HEK293T (cell line): ENCODE measurements around the gene TMEM171.

Experiments used
- ARNT ChIP-seq: fragments of 450-650 bp; IDR thresholded peaks from 2 replicates; pipeline ENCODE4 v1.6.1; 2017; ENCODE audit warnings: mild to moderate bottlenecking
- BHLHE40 ChIP-seq: fragments of 450-650 bp; IDR thresholded peaks from 2 replicates; pipeline ENCODE4 v1.6.1; 2016; ENCODE audit warnings: mild to moderate bottlenecking, moderate library complexity, borderline replicate concordance
- CTBP1 ChIP-seq: fragments of 450-650 bp; IDR thresholded peaks from 2 replicates; pipeline ENCODE4 v1.6.1; 2016; ENCODE audit warnings: borderline replicate concordance
- FOXA1 ChIP-seq: fragments of 450-650 bp; IDR thresholded peaks from 2 replicates; pipeline ENCODE4 v1.6.1; 2016; ENCODE audit warnings: mild to moderate bottlenecking
- FOXK2 ChIP-seq: fragments of 450-650 bp; IDR thresholded peaks from 2 replicates; pipeline ENCODE4 v1.6.1; 2016; ENCODE audit warnings: mild to moderate bottlenecking
- FOXM1 ChIP-seq: fragments of 450-650 bp; IDR thresholded peaks from 2 replicates; pipeline ENCODE4 v1.6.1; 2017; ENCODE audit warnings: mild to moderate bottlenecking, borderline replicate concordance
- HDGF ChIP-seq: fragments of 450-650 bp; IDR thresholded peaks from 2 replicates; pipeline ENCODE4 v1.6.1; 2017; ENCODE audit warnings: antibody characterized with exemption, borderline replicate concordance
- SP1 ChIP-seq: fragments of 450-650 bp; IDR thresholded peaks from 2 replicates; pipeline ENCODE4 v1.6.1; 2017
- SUZ12 ChIP-seq: fragments of 450-650 bp; IDR thresholded peaks from 2 replicates; pipeline ENCODE4 v1.6.1; 2016; ENCODE audit warnings: mild to moderate bottlenecking
- TARDBP ChIP-seq: fragments of 450-650 bp; IDR thresholded peaks from 2 replicates; pipeline ENCODE4 v1.6.1; 2016
- ZNF384 ChIP-seq: fragments of 450-650 bp; IDR thresholded peaks from 2 replicates; pipeline ENCODE4 v1.6.1; 2016

DNA sequence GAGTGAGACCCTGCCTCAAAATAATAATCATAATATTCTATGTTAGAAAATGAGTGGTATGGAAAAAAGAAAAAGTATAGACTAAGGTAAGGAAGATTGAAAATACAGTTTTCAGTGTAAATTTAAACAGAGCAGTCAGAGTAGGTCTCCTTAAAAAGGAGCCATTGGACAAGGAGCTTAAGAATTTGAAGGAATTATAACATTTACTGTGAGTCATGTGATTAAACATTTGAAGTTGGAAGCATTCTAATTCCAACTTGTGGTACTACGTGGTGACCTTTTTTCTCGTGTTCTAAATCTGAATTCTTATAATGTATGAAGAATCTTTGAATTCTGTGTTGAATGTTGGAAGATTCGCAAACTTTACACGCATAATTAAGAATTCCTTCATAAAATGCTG, 39.3 kb upstream of the TMEM171 start:
- TF ChIP-seq HDGF (no peak), ARNT (no peak), SP1 (no peak), CTBP1 (no peak), FOXK2 (no peak), FOXA1 (no peak), SUZ12 (no peak), ZNF384 (no peak), FOXM1 (no peak), TARDBP (no peak), BHLHE40 (no peak)
